ENCODE data around the gene MBOAT1.

MBOAT1 gene

DNA sequence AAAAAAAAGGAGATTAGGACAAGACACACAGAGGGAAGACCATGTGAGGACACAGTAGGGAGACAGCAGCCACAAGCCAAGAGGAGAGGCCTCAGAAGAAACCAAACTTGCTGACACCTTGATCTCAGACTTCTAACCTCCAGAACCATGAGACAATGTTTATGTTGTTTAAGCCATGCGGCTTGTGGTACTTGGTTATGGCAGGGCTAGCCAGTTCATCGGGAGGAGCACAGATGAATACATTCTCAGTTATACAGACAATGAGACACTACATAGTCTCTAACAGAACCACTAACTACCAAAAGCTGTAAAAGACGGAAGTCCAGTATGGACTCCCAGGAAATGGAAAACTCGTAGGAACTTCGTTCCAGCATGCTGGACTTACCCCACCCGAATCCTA, 116.8 kb downstream of the MBOAT1 start:
- no peak for DNase-seq

- DNase-seq = no peak
These were observed 120.2 kb downstream of the MBOAT1 start for GRCh38 chr6:20092071-20092566.

DNA sequence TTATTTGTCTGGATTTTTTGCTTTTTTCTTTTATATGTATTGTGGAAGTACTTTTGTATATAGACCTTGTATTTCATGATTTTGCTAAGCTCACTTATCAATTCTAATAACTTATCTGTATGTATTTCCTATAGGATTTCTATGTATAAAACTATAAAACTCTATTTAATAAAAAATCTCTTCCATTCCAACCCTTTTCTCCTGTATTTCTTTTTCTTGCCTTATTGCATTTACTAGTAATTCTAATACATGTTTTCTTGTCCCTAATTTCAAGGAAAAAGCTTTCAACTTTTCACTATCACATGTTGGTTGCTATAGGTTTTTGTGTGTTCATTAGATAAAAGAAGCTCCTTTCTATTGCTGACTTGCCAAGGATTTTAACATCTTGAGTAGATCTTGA, 125.3 kb downstream of the MBOAT1 start:
- no peak for DNase-seq

DNA sequence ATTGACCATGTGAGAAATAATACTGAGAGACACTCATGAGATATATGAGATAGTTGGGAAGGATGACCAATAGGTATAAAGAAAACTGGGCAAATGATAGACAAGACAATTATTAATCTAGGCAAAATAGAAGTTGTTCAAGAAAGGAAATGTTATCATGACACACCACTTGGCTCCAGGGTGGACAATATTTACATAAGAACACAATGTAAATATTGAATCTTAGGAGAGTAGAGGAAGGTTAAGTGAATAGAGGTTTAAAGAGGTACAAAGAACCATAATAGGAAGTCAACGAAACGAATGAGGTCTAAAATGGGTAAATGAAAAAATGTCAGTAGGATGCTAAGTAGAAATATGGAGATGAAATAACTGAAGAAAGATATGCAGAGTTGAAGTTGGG, 126.5 kb downstream of the MBOAT1 start:
- DNase-seq = no peak

DNA sequence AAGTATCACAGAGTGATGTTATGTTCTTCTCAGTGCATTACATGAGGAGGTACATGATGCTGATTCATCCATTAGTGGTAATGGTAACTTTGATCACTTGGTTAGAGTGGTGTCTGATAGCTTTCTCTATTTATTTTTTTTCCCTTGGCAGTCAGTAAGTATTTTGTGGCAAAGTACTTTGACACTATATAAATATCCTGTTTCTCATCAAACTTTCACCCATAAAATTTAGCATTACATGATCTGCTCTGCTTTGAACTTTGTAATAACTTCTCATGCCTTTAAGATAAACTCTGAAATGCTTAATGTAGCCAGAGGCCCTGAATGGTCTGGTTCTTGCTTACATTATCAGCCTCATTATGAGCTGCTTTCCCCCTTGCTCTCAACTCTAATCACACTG, 127.9 kb downstream of the MBOAT1 start:
- DNase-seq = no peak

- no peak for DNase-seq
These were observed 140.3 kb downstream of the MBOAT1 start for GRCh38 chr6:20071998-20072397.

DNA sequence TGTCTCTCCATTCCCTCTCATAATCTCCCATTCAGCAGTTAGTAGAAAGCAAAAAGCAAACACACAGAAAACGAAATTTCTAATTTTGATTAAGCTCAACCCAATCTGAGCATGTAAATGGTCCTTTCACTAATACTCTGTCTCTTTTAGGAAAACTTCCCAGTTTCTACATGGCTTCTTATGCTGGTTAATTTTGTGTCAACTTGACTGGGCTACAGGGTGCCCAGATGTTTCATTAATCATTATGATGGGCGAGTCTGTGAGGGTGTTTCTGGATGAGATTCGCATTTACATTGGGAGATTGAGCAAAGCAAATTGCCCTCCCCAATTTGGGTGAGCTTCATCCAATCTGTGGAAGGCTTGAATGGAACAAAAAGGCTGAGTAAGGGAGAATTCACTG, 142.2 kb downstream of the MBOAT1 start:
- DNase-seq = no peak

GRCh38 chr6:20069021-20069522, 143.2 kb downstream of the MBOAT1 start:
- no peak for DNase-seq

- no peak for DNase-seq
These were observed 143.8 kb downstream of the MBOAT1 start for GRCh38 chr6:20068421-20068988.

DNA sequence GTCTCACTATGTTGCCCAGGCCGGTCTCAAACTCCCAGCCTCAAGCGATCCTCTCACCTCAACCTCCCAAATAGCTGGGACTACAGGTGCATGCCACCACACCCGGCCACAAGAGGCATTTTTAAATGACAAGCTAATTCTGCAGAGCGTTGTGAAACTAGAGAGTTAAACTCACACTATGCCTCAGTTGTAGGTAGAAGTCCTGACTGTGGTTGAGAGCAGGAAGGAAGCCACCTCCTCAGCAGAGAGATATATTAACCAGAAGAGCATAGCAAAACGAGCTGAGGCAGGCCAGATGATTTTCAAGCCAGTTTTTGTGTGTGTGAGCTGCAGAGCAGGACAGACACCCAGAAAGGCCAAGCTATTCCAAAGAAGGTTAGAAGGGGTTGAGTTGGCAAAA, 150.3 kb downstream of the MBOAT1 start:
- DNase-seq = no peak

DNA sequence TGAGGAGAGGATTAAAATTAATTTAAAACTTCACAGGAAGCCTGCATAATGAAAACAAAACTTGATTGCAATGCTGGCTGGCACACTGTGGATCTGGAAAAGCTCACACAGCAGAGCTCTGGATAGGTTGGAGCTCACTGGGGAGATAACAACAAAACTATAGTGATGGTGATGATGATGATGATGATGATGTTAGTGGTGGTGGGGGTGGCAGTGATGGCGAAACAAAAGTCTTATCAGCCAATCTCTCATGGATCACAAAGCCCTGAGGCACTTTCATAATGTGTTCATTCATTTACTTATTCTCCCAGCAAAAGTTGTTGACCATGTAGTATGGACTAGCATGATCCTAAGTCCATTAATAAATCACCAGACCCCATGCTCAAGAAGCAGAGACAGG, 152.0 kb downstream of the MBOAT1 start:
- no peak for DNase-seq

GRCh38 chr6:20058912-20059311, 153.4 kb downstream of the MBOAT1 start:
- DNase-seq = no peak

DNA sequence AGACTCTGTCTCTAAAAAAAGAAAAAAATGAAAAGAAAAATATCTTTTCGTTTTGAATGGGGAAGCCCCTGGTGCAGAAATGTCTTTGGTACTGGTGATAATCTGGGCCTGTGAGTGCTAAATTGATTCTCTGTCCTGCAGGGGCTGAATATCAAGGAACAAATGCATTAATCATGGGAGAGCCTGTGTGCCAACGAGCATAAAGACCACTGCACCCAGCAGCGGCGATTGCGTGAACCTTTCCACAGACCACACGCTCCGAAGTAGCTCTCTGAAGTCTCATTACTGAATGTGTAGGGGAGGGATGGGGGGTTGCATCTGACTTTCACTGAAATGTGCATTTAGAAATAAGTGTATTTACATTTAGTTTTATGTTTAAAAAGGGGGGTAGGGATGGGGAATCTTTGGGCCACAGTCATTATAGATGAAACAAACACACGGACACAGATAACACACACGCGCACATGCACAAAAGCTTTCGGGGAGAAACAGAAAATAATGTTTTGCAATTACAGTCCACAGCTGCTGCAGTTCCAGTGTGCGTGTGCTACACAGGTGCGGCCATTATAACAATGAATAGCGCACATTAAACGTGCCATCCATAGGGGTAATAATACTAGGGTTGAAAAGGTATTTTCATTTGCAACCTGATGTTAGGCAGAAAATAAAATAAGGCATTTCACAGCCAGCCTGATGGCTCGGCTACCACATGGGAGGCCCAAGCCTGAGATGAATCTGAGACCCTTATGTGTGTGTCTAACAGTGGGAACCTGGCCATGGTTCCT, 154.0 kb downstream of the MBOAT1 start:
- DNase-seq = no peak

GRCh38 chr6:20056350-20056992, 155.8 kb downstream of the MBOAT1 start:
- no peak for DNase-seq

- no peak for DNase-seq
These were observed 156.4 kb downstream of the MBOAT1 start for GRCh38 chr6:20055916-20056315.

Data from stimulated activated CD4-positive, alpha-beta T cell treated with anti-CD3 and anti-CD28 coated beads, Interleukin-4, amount 100 ng/mL, for 4 hours (primary cell).